Loucy (cell line): Measurements from ENCODE around the gene SEMA7A.

Experiments
- H2AFZ ChIP-seq: fragments of 200-600 bp; sonication (generic); 2 replicates; pipeline ENCODE4 v1.6.0; 2016; ENCODE audit warnings: antibody characterized with exemption, mild to moderate bottlenecking, low read length, moderate library complexity
- H3F3A ChIP-seq: fragments of 200-600 bp; 2 replicates; pipeline ENCODE4 v1.6.0; 2016; ENCODE audit warnings: antibody characterized with exemption, low read depth, mild to moderate bottlenecking
- H3K27me3 ChIP-seq: fragments of 200-600 bp; sonication (generic); 2 replicates; pipeline ENCODE4 v1.6.1; 2014; ENCODE audit warnings: low read length, mild to moderate bottlenecking; ENCODE audit not compliant: insufficient read depth, poor library complexity, severe bottlenecking
- H3K36me3 ChIP-seq: fragments of 200-600 bp; sonication (generic); 2 replicates; pipeline ENCODE4 v1.6.1; 2016; ENCODE audit warnings: low read length; ENCODE audit not compliant: insufficient read depth
- H3K4me1 ChIP-seq: fragments of 200-600 bp; sonication (generic); 2 replicates; pipeline ENCODE4 v1.5.1; 2014; ENCODE audit warnings: low read length, mild to moderate bottlenecking; ENCODE audit not compliant: insufficient read depth, poor library complexity, severe bottlenecking
- H3K4me2 ChIP-seq: fragments of 200-600 bp; sonication (generic); 2 replicates; pipeline ENCODE4 v1.6.0; 2014; ENCODE audit warnings: antibody characterized with exemption, low read length, low read depth, mild to moderate bottlenecking; ENCODE audit not compliant: poor library complexity, severe bottlenecking
- H3K4me3 ChIP-seq: fragments of 200-600 bp; sonication (generic); 2 replicates; pipeline ENCODE4 v1.5.1; 2014; ENCODE audit warnings: low read length, mild to moderate bottlenecking, mixed read lengths; ENCODE audit not compliant: poor library complexity, severe bottlenecking
- H3K79me2 ChIP-seq: fragments of 200-600 bp; sonication (generic); 2 replicates; pipeline ENCODE4 v1.6.1; 2014; ENCODE audit warnings: low read length; ENCODE audit not compliant: insufficient read depth
- H3K9ac ChIP-seq: fragments of 200-600 bp; sonication (generic); 2 replicates; pipeline ENCODE4 v1.6.0; 2014; ENCODE audit warnings: mild to moderate bottlenecking, low read depth, low read length, moderate library complexity; ENCODE audit not compliant: poor library complexity, severe bottlenecking
- H3K9me2 ChIP-seq: fragments of 200-600 bp; sonication (generic); replicated peaks from 2 replicates; pipeline ENCODE4 v1.6.1; 2016; ENCODE audit warnings: low read depth, low read length, mixed read lengths
- H3K9me3 ChIP-seq: fragments of 200-600 bp; sonication (generic); 2 replicates; pipeline ENCODE4 v1.6.1; 2014; ENCODE audit warnings: mild to moderate bottlenecking, antibody characterized with exemption, low read length, low read depth; ENCODE audit not compliant: insufficient read depth
- H4K20me1 ChIP-seq: fragments of 200-600 bp; sonication (generic); 2 replicates; pipeline ENCODE4 v1.6.0; 2014; ENCODE audit warnings: antibody characterized with exemption, low read length, mild to moderate bottlenecking; ENCODE audit not compliant: insufficient read depth, poor library complexity, severe bottlenecking
- CTCF ChIP-seq: fragments of 200-600 bp; sonication (generic); conservative IDR thresholded peaks from 2 replicates; pipeline ENCODE4 v1.5.1; 2014; ENCODE audit warnings: mild to moderate bottlenecking, antibody characterized with exemption, low read length
- EZH2phosphoT487 ChIP-seq: fragments of 200-600 bp; IDR thresholded peaks from 2 replicates; pipeline ENCODE4 v1.6.1; 2018; ENCODE audit warnings: antibody characterized with exemption, mild to moderate bottlenecking, moderate library complexity, borderline replicate concordance

Gene SEMA7A

DNA sequence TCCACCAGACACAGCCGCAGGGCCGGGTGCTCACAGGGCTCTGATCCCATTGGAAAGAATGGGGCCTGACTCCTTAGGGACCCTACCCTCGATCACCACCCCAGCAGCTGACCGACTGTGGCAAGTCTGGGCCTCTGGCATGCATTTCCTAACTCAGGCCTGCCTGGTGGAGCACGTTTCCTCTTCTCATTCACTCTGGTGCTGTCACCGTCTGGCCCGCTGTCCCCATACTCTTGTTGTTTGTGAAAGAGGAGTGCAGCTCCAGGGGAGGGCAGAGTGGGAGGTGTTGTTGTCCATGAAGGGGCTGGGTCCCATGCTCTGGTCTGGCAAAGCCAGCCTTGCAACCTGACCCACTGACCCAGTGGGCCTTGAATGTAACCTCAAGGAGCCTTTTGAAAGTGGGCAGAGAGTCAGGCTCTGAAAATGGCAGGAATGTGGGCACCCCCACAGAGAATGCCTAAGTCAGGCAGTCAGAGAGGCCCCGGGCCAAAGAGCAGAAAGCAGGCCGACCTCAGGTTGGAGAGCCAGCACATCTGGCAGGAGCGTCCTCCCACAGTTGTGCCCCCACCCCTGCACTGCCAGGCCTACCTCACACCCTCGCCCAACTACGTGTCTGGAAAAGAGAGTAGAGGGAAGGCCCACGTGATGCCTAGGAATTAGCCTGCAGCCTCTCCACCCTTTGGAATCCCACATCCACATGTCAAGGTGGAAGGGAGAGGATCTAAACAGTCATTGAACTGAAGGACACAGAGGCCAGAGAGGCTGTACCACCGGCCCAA, 10.9 kb downstream of the SEMA7A start:
- Histone ChIP-seq H3K4me1 (peaks cover 33% of the 10 kb centered on the region), H2AFZ (no peak overlapping the region), H3K9ac (no peak overlapping the region), H4K20me1 (peaks cover 17% of the 10 kb centered on the region), H3K9me2 (no peaks in the 10 kb centered on the region), H3K79me2 (peaks cover 99% of the 10 kb centered on the region), H3K36me3 (peaks cover under 1% of the 10 kb centered on the region; the same call in 1 of the 2 replicates), H3K27me3 (no peaks in the 10 kb centered on the region), H3F3A (no peaks in the 10 kb centered on the region), H3K9me3 (no peaks in the 10 kb centered on the region), H3K4me3 (no peak overlapping the region), H3K4me2 (peak overlapping the region; percentile 2)
- TF ChIP-seq EZH2phosphoT487 (no peak), CTCF (no peak)

DNA sequence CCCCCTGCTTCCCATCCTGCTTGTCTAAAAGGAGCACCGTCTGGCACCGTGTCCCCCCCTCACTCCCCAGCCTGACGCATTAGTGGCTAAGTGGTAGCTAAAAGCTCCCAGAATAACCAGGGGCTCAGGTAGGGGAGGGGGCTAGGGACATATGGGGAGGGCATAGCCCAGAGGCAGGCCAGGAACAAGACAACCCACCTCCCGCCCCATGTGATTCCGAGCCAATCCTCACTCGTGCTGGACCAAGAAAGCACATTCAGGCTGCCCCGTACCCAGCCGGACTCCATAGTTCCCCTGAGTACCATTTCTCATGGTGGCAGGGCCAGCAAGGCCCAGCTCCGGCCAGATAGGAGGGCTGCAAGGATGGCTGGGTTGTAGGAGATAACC, 11.5 kb downstream of the SEMA7A start:
- Histone ChIP-seq H3K4me1 (peaks cover 33% of the 10 kb centered on the region), H3K9ac (no peak overlapping the region), H2AFZ (no peak overlapping the region), H3K9me3 (no peaks in the 10 kb centered on the region), H3K4me2 (no peak overlapping the region), H4K20me1 (peaks cover 13% of the 10 kb centered on the region), H3K4me3 (no peak overlapping the region), H3K79me2 (peaks cover 96% of the 10 kb centered on the region), H3F3A (no peaks in the 10 kb centered on the region), H3K27me3 (no peaks in the 10 kb centered on the region), H3K36me3 (peaks cover 6% of the 10 kb centered on the region; the same call in 1 of the 2 replicates), H3K9me2 (no peaks in the 10 kb centered on the region)
- TF ChIP-seq CTCF (no peak), EZH2phosphoT487 (no peak)

GRCh38 chr15:74421302-74422245, 12.2 kb downstream of the SEMA7A start:
- H2AFZ ChIP-seq: no peak overlapping the region
- H3F3A ChIP-seq: no peaks in the 10 kb centered on the region
- H3K4me1 ChIP-seq: peaks cover 33% of the 10 kb centered on the region
- H3K36me3 ChIP-seq: peaks cover 13% of the 10 kb centered on the region; the same call in 1 of the 2 replicates
- no peaks in the 10 kb centered on the region for H3K9me2 ChIP-seq
- no peak overlapping the region for H3K4me3 ChIP-seq
- peaks cover 94% of the 10 kb centered on the region for H3K79me2 ChIP-seq
- TF ChIP-seq EZH2phosphoT487 (no peak), CTCF (no peak)
- H4K20me1 ChIP-seq: peaks cover 13% of the 10 kb centered on the region
- peak overlapping the region; percentile 12 for H3K9ac ChIP-seq
- H3K4me2 ChIP-seq: no peak overlapping the region
- no peaks in the 10 kb centered on the region for H3K9me3 ChIP-seq
- H3K27me3 ChIP-seq: no peaks in the 10 kb centered on the region
